ENCODE data around the gene CDHR4.
"Not testable (repeated sequence)": the region's sequence is repeated elsewhere in the genome, so short reads cannot be mapped to it uniquely, and the experiment has no call there.

The CDHR4 gene

GRCh38 chr3:49786357-49787181 is 13.1 kb downstream of the CDHR4 start, which contains the start of gene IP6K1:
IP6K1 (minus strand) TSS chr3:49786542; CDS start chr3:49748040, 38,502 bp downstream.
- no peak for TF ChIP-seq CTCF (IDR thresholded peaks at IDR 0.05; ENCODE audit: poor library complexity, severe bottlenecking)

GRCh38 chr3:49785565-49786356 is 13.9 kb downstream of the CDHR4 start:
- H3K9me3 ChIP-seq (ENCODE audit: severe bottlenecking), result no peaks in the 10 kb centered on the region
- H3K27ac ChIP-seq (ENCODE audit: poor library complexity, severe bottlenecking), result peak overlapping the region; percentile 49
- H3K4me3 ChIP-seq (ENCODE audit: severe bottlenecking), result peak overlapping the region; percentile 75
- no peaks in the 10 kb centered on the region for H3K27me3 ChIP-seq (ENCODE audit: insufficient read depth, poor library complexity, severe bottlenecking)
- ATAC-seq (ENCODE audit: low read depth) (peak; percentile 46), DNase-seq (ENCODE audit: low spot score) (peak; percentile 54)
- TF ChIP-seq CTCF (IDR thresholded peaks at IDR 0.05; ENCODE audit: poor library complexity, severe bottlenecking), result no peak
- peaks cover 29% of the 10 kb centered on the region for H3K36me3 ChIP-seq (ENCODE audit: low read depth)
- H3K4me1 ChIP-seq (ENCODE audit: insufficient read depth, poor library complexity, severe bottlenecking), result peaks cover 11% of the 10 kb centered on the region

More at GRCh38 chr3:49786357-49787181, 13.1 kb downstream of the CDHR4 start, which contains the start of gene IP6K1:
- H3K4me1 ChIP-seq (ENCODE audit: insufficient read depth, poor library complexity, severe bottlenecking), result peaks cover 11% of the 10 kb centered on the region
- peak within 1 kb of the TSS; percentile 75 for H3K4me3 ChIP-seq (ENCODE audit: severe bottlenecking)
- peaks cover 21% of the 10 kb centered on the region for H3K36me3 ChIP-seq (ENCODE audit: low read depth)
- DNase-seq (ENCODE audit: low spot score) (peak; percentile 100), ATAC-seq (ENCODE audit: low read depth) (peak; percentile 99)
- H3K27ac ChIP-seq (ENCODE audit: poor library complexity, severe bottlenecking), result peak within 1 kb of the TSS; percentile 49
- no peaks in the 10 kb centered on the region for H3K27me3 ChIP-seq (ENCODE audit: insufficient read depth, poor library complexity, severe bottlenecking)
- H3K9me3 ChIP-seq (ENCODE audit: severe bottlenecking), result no peaks in the 10 kb centered on the region

GRCh38 chr3:49782277-49782676 is 17.4 kb downstream of the CDHR4 start:
- peaks cover 10% of the 10 kb centered on the region for H3K4me1 ChIP-seq (ENCODE audit: insufficient read depth, poor library complexity, severe bottlenecking)
- H3K27ac ChIP-seq (ENCODE audit: poor library complexity, severe bottlenecking); H3K27me3 ChIP-seq (ENCODE audit: insufficient read depth, poor library complexity, severe bottlenecking); DNase-seq (ENCODE audit: low spot score); ATAC-seq (ENCODE audit: low read depth); H3K9me3 ChIP-seq (ENCODE audit: severe bottlenecking); H3K4me3 ChIP-seq (ENCODE audit: severe bottlenecking): not testable (repeated sequence)
- peaks cover 42% of the 10 kb centered on the region for H3K36me3 ChIP-seq (ENCODE audit: low read depth)

GRCh38 chr3:49781415-49782199 is 18.1 kb downstream of the CDHR4 start:
- Histone ChIP-seq H3K4me3 (ENCODE audit: severe bottlenecking) (no peak overlapping the region), H3K27ac (ENCODE audit: poor library complexity, severe bottlenecking) (no peak overlapping the region), H3K4me1 (ENCODE audit: insufficient read depth, poor library complexity, severe bottlenecking) (peaks cover 7% of the 10 kb centered on the region), H3K9me3 (ENCODE audit: severe bottlenecking) (no peaks in the 10 kb centered on the region), H3K36me3 (ENCODE audit: low read depth) (peaks cover 45% of the 10 kb centered on the region), H3K27me3 (ENCODE audit: insufficient read depth, poor library complexity, severe bottlenecking) (no peaks in the 10 kb centered on the region)
- DNase-seq (ENCODE audit: low spot score), result no peak
- no peak for TF ChIP-seq CTCF (IDR thresholded peaks at IDR 0.05; ENCODE audit: poor library complexity, severe bottlenecking)
- no peak for ATAC-seq (ENCODE audit: low read depth)

GRCh38 chr3:49780975-49781365 is 18.7 kb downstream of the CDHR4 start:
- ATAC-seq (ENCODE audit: low read depth); H3K4me1 ChIP-seq (ENCODE audit: insufficient read depth, poor library complexity, severe bottlenecking); H3K4me3 ChIP-seq (ENCODE audit: severe bottlenecking); H3K9me3 ChIP-seq (ENCODE audit: severe bottlenecking); H3K27ac ChIP-seq (ENCODE audit: poor library complexity, severe bottlenecking); H3K27me3 ChIP-seq (ENCODE audit: insufficient read depth, poor library complexity, severe bottlenecking); DNase-seq (ENCODE audit: low spot score): not testable (repeated sequence)
- H3K36me3 ChIP-seq (ENCODE audit: low read depth), result peaks cover 45% of the 10 kb centered on the region
